K562 (cell line): ENCODE measurements around the gene NAPEPLD. TPM values are rescaled to one million over a fixed set of nuclear protein-coding genes. Genes with fewer than 3 reads are reported as not detected.
A peak's percentile ranks its signal among the peaks of the same experiment; 100 is the strongest.

Source experiments
- CSDE1 ChIP-seq, 2 experiments: fragments of 450-650 bp; IDR thresholded peaks; 2 replicates each; pipeline ENCODE4 v1.6.1; 2016; ENCODE audit warnings: mild to moderate bottlenecking in 1 of 2
- E2F8 ChIP-seq: fragments of 450-650 bp; IDR thresholded peaks from 2 replicates; pipeline ENCODE4 v1.7.1; 2018; ENCODE audit warnings: mild to moderate bottlenecking, low read depth; ENCODE audit not compliant: partially characterized antibody
- EP400 ChIP-seq: fragments of 450-650 bp; IDR thresholded peaks from 2 replicates; pipeline ENCODE4 v1.6.1; 2017; ENCODE audit warnings: antibody characterized with exemption, mild to moderate bottlenecking, moderate library complexity
- HDAC1 ChIP-seq, 2 experiments: fragments of 450-650 bp; IDR thresholded peaks; 2 replicates each; pipeline ENCODE4 v1.6.1; 2016 to 2017; ENCODE audit warnings: inconsistent platforms in 1 of 2, mild to moderate bottlenecking in 1 of 2, moderate library complexity in 1 of 2
- ILF3 ChIP-seq: fragments of 450-650 bp; IDR thresholded peaks from 2 replicates; pipeline ENCODE4 v1.6.1; 2018; ENCODE audit warnings: antibody characterized with exemption, mild to moderate bottlenecking, moderate library complexity, borderline replicate concordance
- MAFF ChIP-seq: IDR thresholded peaks from 2 replicates; pipeline ENCODE4 v1.6.1; 2012; ENCODE audit warnings: low read length, improper control_type of control experiment
- MTA1 ChIP-seq: fragments of 450-650 bp; IDR thresholded peaks from 2 replicates; pipeline ENCODE4 v1.6.1; 2017; ENCODE audit warnings: borderline replicate concordance
- MTA2 ChIP-seq: fragments of 450-650 bp; IDR thresholded peaks from 2 replicates; pipeline ENCODE4 v1.6.1; 2016; ENCODE audit warnings: low read depth
- NBN ChIP-seq: fragments of 450-650 bp; IDR thresholded peaks from 2 replicates; pipeline ENCODE4 v1.6.1; 2016; ENCODE audit warnings: low read depth, mild to moderate bottlenecking
- NFE2 ChIP-seq: IDR thresholded peaks from 2 replicates; pipeline ENCODE4 v1.6.1; 2014; ENCODE audit warnings: antibody characterized with exemption, low read depth
- PHB2 ChIP-seq: fragments of 450-650 bp; IDR thresholded peaks from 2 replicates; pipeline ENCODE4 v1.6.1; 2017; ENCODE audit warnings: low read depth
- SETDB1 ChIP-seq: IDR thresholded peaks from one replicate; pipeline ENCODE4 v1.6.1; 2012; ENCODE audit warnings: low read length, control low read depth, inconsistent platforms
- SIN3A ChIP-seq, 2 experiments: fragments of 150-350 bp in 1 of 2; IDR thresholded peaks; 2 replicates each; pipeline ENCODE4 v1.6.1; 2011 to 2016; ENCODE audit warnings: borderline replicate concordance in 2 of 2, low read depth in 2 of 2, low read length in 2 of 2, mild to moderate bottlenecking in 2 of 2, moderate library complexity in 2 of 2; ENCODE audit not compliant: control insufficient read depth in 1 of 2
- SP2 ChIP-seq: IDR thresholded peaks from 2 replicates; pipeline ENCODE4 v1.6.1; 2011; ENCODE audit warnings: mild to moderate bottlenecking, low read depth, low read length, moderate library complexity; ENCODE audit not compliant: poor library complexity, severe bottlenecking; ENCODE audit errors: extremely low read depth
- TAF9B ChIP-seq: fragments of 450-650 bp; IDR thresholded peaks from 2 replicates; pipeline ENCODE4 v1.6.1; 2018; ENCODE audit warnings: mild to moderate bottlenecking; ENCODE audit not compliant: partially characterized antibody
- YY1 ChIP-seq, 3 experiments: IDR thresholded peaks; 2 replicates each; pipeline ENCODE4 v1.6.1; 2011; ENCODE audit warnings: low read length in 2 of 3, mild to moderate bottlenecking in 2 of 3, moderate library complexity in 2 of 3, borderline replicate concordance in 1 of 3, control low read depth in 1 of 3, low read depth in 1 of 3; ENCODE audit not compliant: insufficient read depth in 3 of 3, insufficient replicate concordance in 2 of 3, control insufficient read depth in 1 of 3, insufficient read length in 1 of 3; ENCODE audit errors: extremely low read depth in 1 of 3
- ZNF121 ChIP-seq: sonication (generic); formaldehyde crosslinking; conservative IDR thresholded peaks from 2 replicates; pipeline ENCODE4 v1.8.0; 2022; ENCODE audit warnings: missing genetic modification reagents
- ZNF232 ChIP-seq: sonication (generic); formaldehyde crosslinking; IDR thresholded peaks from 2 replicates; pipeline ENCODE4 v1.8.0; 2022; ENCODE audit warnings: mild to moderate bottlenecking, missing genetic modification reagents
- ZNF395 ChIP-seq: fragments of 200-800 bp; sonication (Bioruptor generic); IDR thresholded peaks from 2 replicates; pipeline ENCODE4 v1.6.1; 2017; ENCODE audit warnings: missing genetic modification characterization, missing compliant biosample characterization
- ZSCAN32 ChIP-seq: fragments of 450-650 bp; formaldehyde crosslinking; IDR thresholded peaks from 2 replicates; pipeline ENCODE4 v1.4.0; 2020; ENCODE audit warnings: mild to moderate bottlenecking, moderate library complexity
- polyA plus RNA-seq, 8 experiments: library from polyadenylated mRNA; depleted of rRNA in 4 of 8; stranded (reverse) in 5 of 8; unstranded in 3 of 8; fragments of >200 nt; fragmentation: Nextera tagmentation in 2 of 8; fragmentation: Illumina TruSeq in 1 of 8; extraction: Ambion mirVana in 2 of 8; extraction: Trizol in 1 of 8; gene quantifications; 2 replicates each; pipeline versions ENCODE4 v1.2.1 to v1.2.3, GENCODE V29; 2011 to 2014; ENCODE audit warnings: inconsistent platforms in 1 of 8, missing spikeins in 1 of 8
- total RNA-seq, 7 experiments: library from RNA; depleted of rRNA in 6 of 7; stranded (reverse); fragments of >200 nt in 6 of 7; fragmentation: Illumina TruSeq in 2 of 7; extraction: Trizol in 2 of 7; gene quantifications; 2 replicates each; pipeline versions ENCODE4 v1.2.1 to v1.2.3, GENCODE V29; 2011 to 2021; ENCODE audit warnings: low replicate concordance in 1 of 7
- TF ChIP-seq, protein P1 (sequence below): IDR thresholded peaks from 2 replicates; pipeline ENCODE4 v1.6.1; 2011; ENCODE audit not compliant: insufficient read length; ENCODE audit errors: extremely low read depth
- TF ChIP-seq, protein P2 (sequence below): sonication (generic); formaldehyde crosslinking; IDR thresholded peaks from 2 replicates; pipeline ENCODE4 v1.8.0; 2022; ENCODE audit warnings: mild to moderate bottlenecking, missing genetic modification reagents

Gene NAPEPLD
- total and polyA plus RNA-seq, 9 of the 15 experiments (the other 6 are each of a cell fraction or from before 2014, with no cell fraction given) = 3.2 to 11.0 (median 7.5) TPM

DNA sequence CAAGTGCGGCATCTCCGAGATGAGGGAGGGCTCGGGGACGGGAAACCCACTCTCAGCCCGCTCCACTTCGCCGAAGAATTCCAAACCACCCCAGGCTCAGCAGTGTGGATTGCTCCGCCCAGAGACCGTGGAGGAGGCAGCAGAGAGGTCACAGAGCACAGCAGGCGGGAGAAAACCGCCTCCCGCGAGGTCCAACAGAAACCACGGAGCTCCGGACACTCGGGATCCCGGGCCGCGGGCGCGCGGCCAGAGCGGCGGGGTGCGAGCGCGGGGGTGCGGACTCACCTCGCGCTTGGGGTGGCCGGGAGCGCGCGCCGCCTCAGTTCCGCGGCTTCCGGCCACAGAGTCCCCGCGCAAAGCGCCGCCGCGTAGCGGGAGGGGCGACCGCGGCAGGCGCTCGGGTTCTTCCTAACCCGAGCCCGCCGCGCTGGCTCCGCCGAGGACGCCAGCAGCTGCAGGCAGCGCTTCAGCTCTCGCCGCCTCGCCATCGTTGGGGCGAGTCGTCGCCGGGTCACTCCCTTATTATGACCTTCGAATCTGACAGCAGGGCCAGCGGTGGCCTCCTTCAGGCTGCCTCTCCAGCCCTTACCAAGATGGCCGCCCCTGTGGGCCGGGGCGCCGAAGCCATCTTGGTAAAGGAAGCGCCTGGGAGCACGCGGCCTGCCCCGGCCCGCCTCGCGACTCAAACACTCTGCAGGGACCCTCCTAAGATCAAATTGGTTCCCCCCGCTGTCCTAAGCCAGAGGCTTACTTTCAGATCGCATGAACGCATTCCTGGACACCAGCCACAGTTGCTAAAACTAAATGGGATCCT, at the start of gene NAPEPLD (continued):
- TF ChIP-seq, protein P1, sequence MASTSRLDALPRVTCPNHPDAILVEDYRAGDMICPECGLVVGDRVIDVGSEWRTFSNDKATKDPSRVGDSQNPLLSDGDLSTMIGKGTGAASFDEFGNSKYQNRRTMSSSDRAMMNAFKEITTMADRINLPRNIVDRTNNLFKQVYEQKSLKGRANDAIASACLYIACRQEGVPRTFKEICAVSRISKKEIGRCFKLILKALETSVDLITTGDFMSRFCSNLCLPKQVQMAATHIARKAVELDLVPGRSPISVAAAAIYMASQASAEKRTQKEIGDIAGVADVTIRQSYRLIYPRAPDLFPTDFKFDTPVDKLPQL = no peak
- TF ChIP-seq NFE2 (no peak; the same call in 1 of the 2 replicates), MTA1 (peak; percentile 55; the same call in 1 of the 2 replicates), MTA2 (no peak), ZNF232 (CRISPR knock-in tag) (peak; percentile 45; the same call in 1 of the 2 replicates), NBN (peak; percentile 47; the same call in 1 of the 2 replicates), SIN3A (IDR thresholded peaks at IDR 0.05; ENCODE audit: borderline replicate concordance in 2 of 2, control insufficient read depth in 1 of 2, low read depth in 2 of 2, low read length in 2 of 2) (peak; percentile 47 to 61; a peak in 2 of 4 replicates), CSDE1 (IDR thresholded peaks at IDR 0.05) (peak in 1 of 2 experiments; percentile 96; a peak in 2 of 4 replicates), ZNF395 (CRISPR knock-in tag) (peak; percentile 91), HDAC1 (IDR thresholded peaks at IDR 0.05) (peak in 1 of 2 experiments; percentile 55; a peak in 2 of 4 replicates), SP2 (no peak), MAFF (no peak), ILF3 (no peak; the same call in 1 of the 2 replicates), YY1 (IDR thresholded peaks at IDR 0.05; ENCODE audit: borderline replicate concordance in 1 of 3, control insufficient read depth in 1 of 3, extremely low read depth in 1 of 3, insufficient read depth in 3 of 3, insufficient read length in 1 of 3, insufficient replicate concordance in 2 of 3, low read depth in 1 of 3, low read length in 2 of 3) (peak; percentile 100), ZNF121 (no peak), SETDB1 (no peak), E2F8 (no peak), TAF9B (peak; percentile 51), ZSCAN32 (CRISPR knock-in tag) (no peak), PHB2 (no peak), EP400 (peak; percentile 98)
- TF ChIP-seq, protein P2, sequence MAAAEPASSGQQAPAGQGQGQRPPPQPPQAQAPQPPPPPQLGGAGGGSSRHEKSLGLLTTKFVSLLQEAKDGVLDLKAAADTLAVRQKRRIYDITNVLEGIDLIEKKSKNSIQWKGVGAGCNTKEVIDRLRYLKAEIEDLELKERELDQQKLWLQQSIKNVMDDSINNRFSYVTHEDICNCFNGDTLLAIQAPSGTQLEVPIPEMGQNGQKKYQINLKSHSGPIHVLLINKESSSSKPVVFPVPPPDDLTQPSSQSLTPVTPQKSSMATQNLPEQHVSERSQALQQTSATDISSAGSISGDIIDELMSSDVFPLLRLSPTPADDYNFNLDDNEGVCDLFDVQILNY (CRISPR knock-in tag) = no peak
